HG03457 (cell line): ENCODE data around the gene STX1A.

ENCODE experiments used
- ATAC-seq: cut with Tn5 transposase; IDR thresholded peaks from one replicate; pipeline ENCODE4 v1.9.1; 2021; ENCODE audit warnings: moderate number of reproducible peaks; ENCODE audit not compliant: unreplicated experiment

STX1A gene

GRCh38 chr7:73718905-73719805 lies at the start of gene STX1A:
TSS of gene STX1A (minus strand) at chr7:73719669. CDS start at chr7:73719631, 38 bp downstream.
- peak; percentile 45 for ATAC-seq

DNA sequence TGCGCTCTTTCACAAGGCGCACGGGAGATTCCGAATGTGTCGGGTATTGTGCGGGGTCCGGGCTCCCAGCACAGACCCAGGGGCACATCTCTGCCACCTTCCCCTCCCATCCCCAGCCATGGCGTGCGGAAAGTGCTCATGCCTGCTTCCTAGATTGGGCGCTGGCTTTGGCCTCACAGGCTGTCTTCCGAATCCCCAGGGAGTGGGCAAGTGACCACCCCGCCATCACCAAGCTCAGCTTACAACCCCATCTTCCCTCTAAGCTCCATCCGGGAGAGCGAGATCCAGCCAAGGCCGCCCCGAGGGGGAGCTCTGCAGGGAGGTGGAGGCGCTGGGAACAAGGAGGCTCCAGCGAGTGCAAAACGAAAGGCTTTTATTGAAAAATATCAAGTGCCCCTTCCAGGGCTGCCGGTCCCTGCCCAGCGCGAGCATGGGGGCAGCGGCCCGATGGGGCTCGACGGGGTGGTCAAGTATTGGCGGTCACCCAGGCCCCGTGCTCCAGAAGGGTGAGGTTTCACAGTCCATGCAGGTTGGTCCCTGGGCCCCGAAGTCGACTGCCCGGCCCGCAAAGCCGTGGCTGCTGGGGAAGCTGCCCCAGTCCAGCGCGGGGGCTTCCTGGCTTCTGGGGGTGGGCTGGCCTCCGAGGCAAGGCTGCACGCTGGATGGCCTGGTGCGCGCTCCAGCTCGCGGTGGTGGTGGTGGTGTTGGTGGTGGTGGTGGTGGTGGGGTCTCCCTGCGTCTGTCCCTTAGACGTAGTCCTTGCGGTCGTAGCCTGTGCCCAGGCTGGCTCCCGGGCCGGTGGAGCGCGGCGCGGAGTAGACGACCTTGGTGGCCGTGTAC lies 49.4 kb upstream of the STX1A start:
- ATAC-seq, result no peak

DNA sequence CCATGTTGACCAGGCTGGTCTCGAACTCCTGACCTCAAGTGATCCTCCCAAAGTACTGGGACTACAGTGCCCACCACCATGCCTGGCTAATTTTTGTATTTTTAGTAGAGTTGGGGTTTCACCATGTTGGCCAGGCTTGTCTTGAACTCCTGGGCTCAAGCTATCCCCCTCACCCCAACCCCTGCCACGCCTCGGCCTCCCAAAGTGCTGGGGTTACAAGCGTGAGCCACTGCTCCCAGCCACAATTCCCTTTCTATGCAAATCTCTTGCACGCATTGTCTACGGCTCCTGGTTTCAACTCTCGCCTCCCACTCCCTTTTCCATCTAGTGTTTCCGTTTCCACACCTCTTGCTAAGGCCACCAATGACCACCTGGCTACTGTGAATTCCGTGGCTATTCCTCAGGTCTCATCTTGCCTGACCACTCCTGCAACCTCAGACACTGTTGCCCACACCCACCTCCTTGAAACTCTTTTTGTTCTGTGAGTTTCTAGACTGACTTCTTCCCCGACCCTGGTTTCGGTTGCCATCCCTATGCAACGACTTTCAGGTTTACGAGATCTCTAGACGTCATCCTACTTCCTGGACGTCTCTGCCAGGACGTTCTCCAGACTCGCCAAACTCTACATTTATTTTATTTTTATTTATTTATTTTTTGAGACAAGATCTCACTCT lies 47.2 kb upstream of the STX1A start:
- no peak for ATAC-seq

DNA sequence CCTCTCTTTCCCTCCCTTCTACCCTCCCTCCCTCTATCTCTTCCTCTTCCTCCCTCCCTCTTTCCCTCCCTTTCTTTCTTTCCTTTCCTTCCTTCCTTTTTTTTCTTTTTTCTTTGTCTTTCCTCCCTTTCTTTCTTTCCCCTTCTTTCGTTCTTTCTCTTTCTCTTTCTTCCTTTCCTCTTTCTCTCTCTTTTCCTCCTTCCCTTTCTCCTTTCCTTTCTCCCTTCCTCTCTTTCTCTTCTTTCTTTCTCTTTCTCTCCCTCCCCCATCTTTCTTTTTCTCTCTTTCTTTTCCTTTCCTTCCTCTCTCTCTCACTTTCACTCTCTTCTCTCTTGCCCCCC lies 43.2 kb upstream of the STX1A start:
- no peak for ATAC-seq

- no peak for ATAC-seq
Observed at GRCh38 chr7:73761854-73762658, 42.6 kb upstream of the STX1A start.

DNA sequence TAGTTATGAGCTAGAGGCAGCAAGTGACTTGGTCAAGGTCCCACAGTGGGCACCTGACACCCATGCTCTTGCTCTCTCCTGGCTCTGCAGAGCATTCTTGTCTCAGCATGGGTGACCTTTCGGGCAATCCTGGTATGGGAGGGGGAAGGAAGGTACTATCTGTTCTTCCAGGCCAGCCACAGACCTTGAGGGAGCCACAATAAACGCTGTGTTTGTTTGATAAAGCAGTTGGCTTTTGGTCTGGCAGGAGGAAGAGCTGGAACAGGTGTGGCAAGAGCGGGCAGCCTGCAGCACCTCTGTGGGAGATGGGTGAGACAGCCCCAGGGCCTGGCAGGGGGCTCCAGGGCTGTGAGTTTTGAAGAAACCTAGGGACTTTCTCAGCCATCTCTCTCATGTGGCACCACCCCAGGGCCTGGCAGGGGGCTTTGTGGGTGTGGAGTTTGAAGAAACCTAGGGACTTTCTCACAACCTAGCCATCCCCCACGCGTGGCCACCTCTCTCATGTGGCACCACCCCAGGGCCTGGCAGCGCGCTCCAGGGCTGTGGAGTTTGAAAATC lies 39.2 kb upstream of the STX1A start:
- no peak for ATAC-seq

- no peak for ATAC-seq
Observed at GRCh38 chr7:73749931-73750776, 30.7 kb upstream of the STX1A start.

GRCh38 chr7:73746378-73746777 lies 26.9 kb upstream of the STX1A start:
- no peak for ATAC-seq

DNA sequence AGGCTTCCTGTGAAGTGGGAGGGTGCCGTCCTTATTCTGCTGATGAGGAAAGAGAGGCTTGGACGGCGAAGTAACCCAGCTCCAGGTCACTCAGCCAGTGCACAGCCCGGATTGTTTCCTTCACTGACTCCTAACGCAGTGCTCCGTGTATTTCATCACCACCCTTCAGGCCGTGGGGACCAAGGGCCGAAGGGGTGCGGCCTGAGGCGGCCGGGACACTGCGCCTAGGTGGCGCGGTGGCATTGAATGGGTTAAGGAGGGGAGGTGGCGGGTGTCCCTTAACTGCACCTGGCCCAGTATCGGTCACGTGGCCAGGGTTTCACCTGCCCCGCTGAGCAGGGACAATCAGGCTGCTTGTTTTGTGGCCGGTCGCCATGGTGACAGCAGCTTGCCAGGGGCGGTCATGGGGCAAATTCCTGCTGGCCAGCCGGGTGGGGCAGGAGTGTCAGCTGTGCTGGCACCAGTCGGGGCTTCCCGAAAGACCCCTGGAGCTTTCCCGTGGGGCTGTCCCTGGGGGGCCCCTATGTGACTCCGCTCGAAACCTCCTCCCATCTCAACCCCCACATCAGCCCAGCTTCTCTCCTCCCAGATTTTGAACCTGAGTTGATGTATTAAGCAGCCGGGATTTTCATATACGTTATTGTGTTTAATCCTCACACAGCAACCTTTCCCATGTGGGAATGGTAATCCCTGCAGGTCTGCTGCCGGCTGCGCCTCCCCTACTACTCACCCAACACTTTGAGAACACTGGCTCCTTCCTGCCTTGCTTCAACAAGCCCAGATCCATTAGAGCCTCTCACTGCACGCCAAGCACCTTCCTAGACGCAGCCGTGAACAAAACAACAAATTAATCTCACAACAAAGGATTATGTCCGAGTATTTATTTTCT lies 23.5 kb upstream of the STX1A start:
- ATAC-seq, result no peak

- no peak for ATAC-seq
Observed at GRCh38 chr7:73742338-73742752, 22.9 kb upstream of the STX1A start.

DNA sequence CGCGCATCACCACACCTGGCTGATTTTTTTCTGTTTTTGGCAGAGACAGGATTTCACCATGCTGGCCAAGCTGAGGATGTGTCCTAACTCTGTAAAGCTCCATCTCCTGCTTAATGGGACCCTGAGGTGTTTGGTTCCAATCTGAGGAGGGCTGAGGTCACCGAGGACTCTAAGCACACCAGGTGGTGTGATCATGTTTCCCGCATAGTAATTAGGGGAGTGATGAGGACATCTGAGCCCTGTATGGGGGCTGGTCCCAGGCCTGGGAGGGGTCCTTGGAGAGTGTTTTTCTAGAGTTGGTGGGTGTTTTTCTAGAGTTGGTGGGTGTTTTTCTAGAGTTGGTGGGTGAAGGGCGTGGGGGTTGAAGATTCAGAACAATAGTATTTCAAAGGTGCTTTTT lies 22.1 kb upstream of the STX1A start:
- no peak for ATAC-seq

DNA sequence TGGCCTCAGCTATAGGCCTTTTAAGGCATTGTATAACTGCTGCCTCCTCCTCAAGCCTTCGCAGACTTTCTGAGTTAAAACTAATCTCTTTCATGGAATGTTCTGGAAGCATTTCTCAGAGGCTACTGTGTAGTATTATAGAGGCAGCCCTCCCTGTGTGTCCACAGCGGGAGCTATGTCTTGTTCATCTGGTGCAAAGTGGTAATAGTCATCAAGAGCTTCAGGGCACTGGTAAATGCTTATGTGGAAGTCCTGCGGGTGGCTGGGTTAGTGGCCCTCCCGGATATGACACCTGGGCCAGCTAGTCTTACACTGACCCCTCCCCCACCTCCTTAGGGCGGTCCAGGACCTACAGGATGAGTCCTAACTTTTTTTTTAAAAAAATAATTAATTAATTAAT lies 21.3 kb upstream of the STX1A start:
- ATAC-seq, result no peak

- no peak for ATAC-seq
Observed at GRCh38 chr7:73740212-73740611, 20.7 kb upstream of the STX1A start.

DNA sequence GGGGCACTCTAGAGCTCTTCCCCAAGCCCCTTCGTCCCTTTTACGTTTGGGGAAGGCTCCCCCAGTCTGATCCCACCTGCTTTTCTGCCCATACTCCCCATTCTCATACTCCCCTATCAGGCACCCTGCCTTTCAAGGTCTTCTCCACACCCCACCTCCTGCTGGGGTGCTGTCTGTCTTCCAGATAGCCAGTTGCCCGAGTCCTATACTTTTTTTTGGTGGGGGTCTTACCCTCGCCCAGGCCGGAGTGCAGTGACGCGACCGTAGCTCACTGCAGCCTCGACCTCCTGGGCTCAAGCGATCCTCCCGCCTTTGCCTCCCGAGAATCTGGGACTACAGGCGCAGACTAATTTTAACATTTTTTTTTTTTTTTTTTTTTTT lies 19.9 kb upstream of the STX1A start:
- no peak for ATAC-seq

DNA sequence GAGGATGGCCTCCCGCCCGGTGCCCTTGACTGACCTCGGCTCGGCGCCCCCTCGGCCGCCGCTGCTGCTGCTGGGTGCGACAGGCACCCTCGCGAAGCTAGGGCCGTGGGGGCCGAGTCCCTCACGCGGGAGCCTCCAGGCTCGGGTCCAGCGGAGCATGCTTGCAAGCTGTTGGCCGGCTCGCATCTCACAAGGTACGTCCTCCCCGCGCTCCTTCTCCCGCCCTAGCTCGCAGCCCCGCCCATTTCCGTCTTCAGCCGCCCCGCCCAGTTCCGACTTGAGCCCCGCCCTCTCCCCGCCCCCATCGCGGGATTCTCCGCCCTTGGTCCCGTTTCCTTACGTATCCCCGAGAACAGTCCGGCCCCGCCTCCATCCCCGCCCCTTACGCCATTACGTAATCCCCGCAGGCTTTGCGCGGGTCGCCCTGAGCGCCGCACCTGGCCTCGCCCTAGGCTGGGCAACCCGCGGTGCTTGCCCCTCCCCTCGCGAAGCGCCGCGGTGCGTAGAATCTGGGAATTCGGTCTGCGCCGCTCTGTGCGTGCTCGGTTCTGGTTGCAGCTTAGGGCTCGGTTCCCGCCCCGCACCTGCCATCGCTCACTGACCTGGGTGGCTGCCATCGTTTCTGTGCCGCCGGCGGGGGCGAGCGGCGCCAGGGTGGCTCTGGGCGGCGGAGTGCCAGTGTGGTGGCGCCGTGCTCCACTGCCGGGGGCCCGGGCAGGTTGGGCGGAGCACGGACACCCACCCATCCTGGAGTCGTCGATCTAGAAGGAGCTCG lies 19.3 kb upstream of the STX1A start, which contains the start of gene ABHD11:
TSS of gene ABHD11 (minus strand) at position 191 of the 775 bp plus-strand sequence. CDS start at position 159, 32 bp downstream.
- ATAC-seq, result peak; percentile 78

GRCh38 chr7:73738220-73738611 lies 18.7 kb upstream of the STX1A start:
- no peak for ATAC-seq

DNA sequence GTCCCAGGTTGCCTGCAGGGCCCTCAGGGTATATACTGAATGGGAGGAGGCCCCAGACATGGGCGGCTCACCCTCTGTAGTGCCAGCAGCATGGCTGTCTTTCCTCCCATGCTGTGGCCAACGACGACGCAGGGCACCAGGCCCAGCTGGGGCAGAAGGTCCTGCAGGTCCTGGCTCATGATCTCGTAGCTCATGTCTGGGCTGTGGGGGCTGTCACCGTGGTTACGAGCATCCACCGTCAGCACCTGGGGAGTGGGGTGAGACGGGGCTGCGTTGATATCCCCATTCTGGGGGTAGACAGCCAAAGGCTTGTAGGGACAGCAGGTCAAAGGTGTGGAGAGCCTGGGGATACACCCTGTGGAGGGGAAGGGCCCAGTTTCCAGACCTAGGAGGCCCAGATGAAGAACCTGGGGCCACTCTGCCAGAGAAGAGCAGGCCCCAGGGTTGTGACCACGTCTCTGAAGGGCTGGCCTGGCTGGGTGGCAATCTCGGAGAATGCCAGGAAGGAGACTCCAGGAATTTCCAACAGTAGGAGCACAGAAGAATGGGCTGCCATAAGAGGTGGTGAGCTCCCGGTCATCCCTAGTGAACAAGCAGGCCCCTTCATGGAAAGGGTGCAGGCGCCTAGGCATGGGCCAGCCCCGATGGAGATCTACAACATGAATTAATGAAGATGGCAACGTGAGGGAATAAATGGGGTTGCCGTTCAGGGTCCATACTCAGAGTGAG lies 18.2 kb upstream of the STX1A start:
- ATAC-seq, result no peak
